ENCODE data around the gene TLL2. TPM values are rescaled to one million over a fixed set of nuclear protein-coding genes. Genes with fewer than 3 reads are reported as not detected.
A peak's percentile ranks its signal among the peaks of the same experiment; 100 is the strongest.

Gene TLL2
- total RNA-seq, 2 donors from 2014 or later: 0.24 to 0.96 TPM

- peak; percentile 33 to 63 for TF ChIP-seq CTCF (IDR thresholded peaks at IDR 0.05)
- H3K27ac ChIP-seq: no peak overlapping the region
- no peak for DNase-seq (ENCODE audit: low spot score)
- no peaks in the 10 kb centered on the region for H3K9me3 ChIP-seq
- no peaks in the 10 kb centered on the region for H3K27me3 ChIP-seq
- H3K4me1 ChIP-seq: no peaks in the 10 kb centered on the region
- no peak overlapping the region for H3K4me3 ChIP-seq
- no peaks in the 10 kb centered on the region for H3K36me3 ChIP-seq
These were observed 43.5 kb downstream of the TLL2 start for GRCh38 chr10:96470116-96470743.

GRCh38 chr10:96468845-96469244, 44.9 kb downstream of the TLL2 start:
- H3K27ac ChIP-seq: no peak overlapping the region
- DNase-seq (ENCODE audit: low spot score): no peak

GRCh38 chr10:96465599-96465998, 48.1 kb downstream of the TLL2 start:
- no peaks in the 10 kb centered on the region for H3K9me3 ChIP-seq
- no peaks in the 10 kb centered on the region for H3K27me3 ChIP-seq
- no peak for TF ChIP-seq CTCF (IDR thresholded peaks at IDR 0.05)
- H3K27ac ChIP-seq: no peak overlapping the region
- no peaks in the 10 kb centered on the region for H3K4me1 ChIP-seq
- DNase-seq (ENCODE audit: low spot score): no peak
- no peak overlapping the region for H3K4me3 ChIP-seq
- no peaks in the 10 kb centered on the region for H3K36me3 ChIP-seq

More at GRCh38 chr10:96468845-96469244, 44.9 kb downstream of the TLL2 start:
- H3K4me3 ChIP-seq: no peak overlapping the region
- H3K27me3 ChIP-seq: no peaks in the 10 kb centered on the region
- H3K9me3 ChIP-seq: no peaks in the 10 kb centered on the region
- H3K36me3 ChIP-seq: no peaks in the 10 kb centered on the region
- H3K4me1 ChIP-seq: no peaks in the 10 kb centered on the region
- TF ChIP-seq CTCF (IDR thresholded peaks at IDR 0.05): no peak

GRCh38 chr10:96463562-96463961, 50.2 kb downstream of the TLL2 start:
- no peak for DNase-seq (ENCODE audit: low spot score)
- H3K4me1 ChIP-seq: no peaks in the 10 kb centered on the region
- no peak for TF ChIP-seq CTCF (IDR thresholded peaks at IDR 0.05)
- no peaks in the 10 kb centered on the region for H3K27me3 ChIP-seq
- no peak overlapping the region for H3K4me3 ChIP-seq
- H3K9me3 ChIP-seq: no peaks in the 10 kb centered on the region
- no peaks in the 10 kb centered on the region for H3K36me3 ChIP-seq
- no peak overlapping the region for H3K27ac ChIP-seq

- Histone ChIP-seq H3K4me3 (no peak overlapping the region), H3K4me1 (no peaks in the 10 kb centered on the region), H3K27me3 (no peaks in the 10 kb centered on the region), H3K36me3 (no peaks in the 10 kb centered on the region), H3K27ac (no peak overlapping the region), H3K9me3 (no peaks in the 10 kb centered on the region)
- no peak for DNase-seq (ENCODE audit: low spot score)
- TF ChIP-seq CTCF (IDR thresholded peaks at IDR 0.05): no peak
These were observed 51.0 kb downstream of the TLL2 start for GRCh38 chr10:96462606-96463151.

- no peak for DNase-seq (ENCODE audit: low spot score)
These were observed 53.4 kb downstream of the TLL2 start for GRCh38 chr10:96460316-96460715.

More at GRCh38 chr10:96460316-96460715, 53.4 kb downstream of the TLL2 start:
- Histone ChIP-seq H3K27ac (no peak overlapping the region), H3K9me3 (no peaks in the 10 kb centered on the region), H3K27me3 (no peaks in the 10 kb centered on the region), H3K4me3 (no peak overlapping the region), H3K4me1 (no peaks in the 10 kb centered on the region), H3K36me3 (no peaks in the 10 kb centered on the region)
- no peak for TF ChIP-seq CTCF (IDR thresholded peaks at IDR 0.05)
